Endothelial cell of umbilical vein (primary cell): ENCODE measurements around the gene ANKS1B. TPM values are rescaled to one million over a fixed set of nuclear protein-coding genes. Genes with fewer than 3 reads are reported as not detected.

Experiments used
- BruUV-seq: library from RNA; stranded (reverse); fragments of 400-500 nt; replicated peaks from 2 replicates; lab custom pipeline; 2021; lab: Mats Ljungman, UMichigan
- CTCF ChIA-PET: fragments of 300-600, 350-600 bp; sonication (Branson Sonifier 250); formaldehyde crosslinking; loops from one replicate; lab custom pipeline; 2021; ENCODE audit warnings: antibody characterized with exemption, inconsistent platforms; lab: Charles Lee
- POLR2A ChIA-PET: fragments of 300-600, 350-600 bp; sonication (Branson Sonifier 250); formaldehyde crosslinking; loops from one replicate; lab custom pipeline; 2021; ENCODE audit warnings: antibody characterized with exemption, inconsistent platforms; lab: Charles Lee
- DNase-seq: peaks from one replicate; pipeline ENCODE4 v3.0.0-alpha.2; 2011; ENCODE audit warnings: low read depth, low spot score
- FAIRE-seq: peaks from 2 replicates; lab custom pipeline; 2011; peaks lifted over from hg19 to GRCh38; lab: Jason Lieb, UNC
- H2AFZ ChIP-seq: 2 replicates; pipeline ENCODE4 v1.6.0; 2012; ENCODE audit warnings: low read depth, low read length, control low read depth, inconsistent platforms
- H3K27ac ChIP-seq: 2 replicates; pipeline ENCODE4 v1.5.1; 2011; ENCODE audit warnings: low read depth, mild to moderate bottlenecking, control low read depth, low read length, moderate library complexity; ENCODE audit not compliant: insufficient read depth
- H3K27me3 ChIP-seq, 2 experiments: 2 replicates each; pipeline versions ENCODE4 v1.6.0 to v1.6.1; 2011; ENCODE audit warnings: low read length in 2 of 2, mixed read lengths in 1 of 2; ENCODE audit not compliant: control insufficient read depth in 2 of 2, insufficient read depth in 2 of 2
- H3K36me3 ChIP-seq, 2 experiments: 2 replicates in 1 of 2; 3 replicates in 1 of 2; pipeline ENCODE4 v1.5.1; 2011; ENCODE audit warnings: low read length in 2 of 2, mild to moderate bottlenecking in 1 of 2, moderate library complexity in 1 of 2; ENCODE audit not compliant: control insufficient read depth in 2 of 2, insufficient read depth in 2 of 2; ENCODE audit errors: extremely low read depth in 1 of 2
- H3K4me1 ChIP-seq: 3 replicates; pipeline ENCODE4 v1.5.1; 2011; ENCODE audit warnings: mild to moderate bottlenecking, low read length; ENCODE audit not compliant: control insufficient read depth, insufficient read depth; ENCODE audit errors: extremely low read depth
- H3K4me2 ChIP-seq: 2 replicates; pipeline ENCODE4 v1.6.1; 2011; ENCODE audit warnings: low read length, control low read depth, mixed read lengths; ENCODE audit not compliant: insufficient read depth
- H3K4me3 ChIP-seq, 3 experiments: fragments of 200-600 bp in 1 of 3; sonication (generic), shearing (Covaris generic) in 1 of 3; replicated peaks in 1 of 3; 2 replicates each; pipeline ENCODE4 v1.5.1; 2011 to 2016; ENCODE audit warnings: control low read depth in 3 of 3, low read length in 3 of 3, mild to moderate bottlenecking in 2 of 3, inconsistent platforms in 1 of 3, low read depth in 1 of 3, moderate library complexity in 1 of 3; ENCODE audit not compliant: insufficient read depth in 1 of 3
- H3K79me2 ChIP-seq: 2 replicates; pipeline ENCODE4 v1.6.0; 2012; ENCODE audit warnings: low read length, inconsistent platforms; ENCODE audit not compliant: control insufficient read depth, insufficient read depth
- H3K9ac ChIP-seq: replicated peaks from 2 replicates; pipeline ENCODE3; 2011; ENCODE audit warnings: low read length, control low read depth; ENCODE audit not compliant: insufficient read depth; ENCODE audit errors: extremely low read depth
- H3K9me1 ChIP-seq: replicated peaks from 3 replicates; pipeline ENCODE4 v1.6.0; 2011; ENCODE audit warnings: mild to moderate bottlenecking, low read length; ENCODE audit not compliant: control insufficient read depth, insufficient read depth; ENCODE audit errors: extremely low read depth
- H3K9me3 ChIP-seq: replicated peaks from 2 replicates; pipeline ENCODE4 v1.5.1; 2012; ENCODE audit warnings: low read length, inconsistent platforms; ENCODE audit not compliant: control insufficient read depth, insufficient read depth
- H4K20me1 ChIP-seq: replicated peaks from 2 replicates; pipeline ENCODE3; 2011; ENCODE audit warnings: mild to moderate bottlenecking, low read length; ENCODE audit not compliant: control insufficient read depth, insufficient read depth; ENCODE audit errors: extremely low read depth
- EZH2 ChIP-seq: IDR thresholded peaks from 2 replicates; pipeline ENCODE4 v1.6.1; 2012; ENCODE audit warnings: borderline replicate concordance, low read depth, mild to moderate bottlenecking, moderate library complexity, low read length, inconsistent platforms; ENCODE audit not compliant: severe bottlenecking
- FOS ChIP-seq: IDR thresholded peaks from 2 replicates; pipeline ENCODE4 v1.6.1; 2011; ENCODE audit warnings: mild to moderate bottlenecking, low read length, moderate library complexity, borderline replicate concordance; ENCODE audit not compliant: insufficient read depth
- GATA2 ChIP-seq: IDR thresholded peaks from 2 replicates; pipeline ENCODE4 v1.7.0; 2011; ENCODE audit warnings: low read depth, mild to moderate bottlenecking, moderate library complexity, mixed read lengths, low read length; ENCODE audit not compliant: insufficient read length, insufficient read depth
- JUN ChIP-seq: IDR thresholded peaks from 2 replicates; pipeline ENCODE4 v1.6.1; 2011; ENCODE audit warnings: borderline replicate concordance, low read depth; ENCODE audit not compliant: insufficient read length, insufficient read depth
- MAX ChIP-seq: IDR thresholded peaks from 2 replicates; pipeline ENCODE4 v1.6.1; 2011; ENCODE audit not compliant: insufficient read depth, insufficient read length
- MYC ChIP-seq: IDR thresholded peaks from one replicate; pipeline ENCODE4 v1.6.1; 2011; ENCODE audit warnings: mild to moderate bottlenecking, low read depth, low read length
- POLR2A ChIP-seq: IDR thresholded peaks from 2 replicates; pipeline ENCODE4 v1.6.1; 2012; ENCODE audit warnings: low read depth, mild to moderate bottlenecking, control low read depth, low read length
- POLR2AphosphoS5 ChIP-seq: IDR thresholded peaks from 2 replicates; pipeline ENCODE4 v1.6.1; 2012; ENCODE audit warnings: low read depth, mild to moderate bottlenecking, control low read depth, low read length, moderate library complexity; ENCODE audit not compliant: insufficient read depth
- dilution Hi-C: fragments of 300-500 bp; cut with MboI; formaldehyde crosslinking; loops from one replicate; pipeline ENCODE4 v1.15.0; 2019; ENCODE audit warnings: low sequenced_read_pairs; ENCODE audit not compliant: extremely low pct_ligation_motif_present
- intact Hi-C: fragments of 100-400 bp; cut with micrococcal nuclease; formaldehyde crosslinking; loops from one replicate; pipeline ENCODE4 v1.10.0; 2022
- polyA plus RNA-seq, 4 experiments: library from polyadenylated mRNA; depleted of rRNA in 3 of 4; stranded (reverse) in 3 of 4; unstranded in 1 of 4; fragments of >200 nt; gene quantifications; 2 replicates each; pipeline versions ENCODE4 v1.2.1 to v1.2.3, GENCODE V29; 2011 to 2012; ENCODE audit warnings: missing spikeins in 1 of 4
- total RNA-seq: library from RNA; stranded (reverse); gene quantifications from 2 replicates; pipeline ENCODE4 v1.2.3, GENCODE V29; 2021
- TF ChIP-seq, protein P1 (sequence below), 2 donors: IDR thresholded peaks; 1 replicate in 1 of 2; 2 replicates in 1 of 2; pipeline ENCODE4 v1.5.1; 2011; ENCODE audit warnings: low read length in 2 of 2, mild to moderate bottlenecking in 2 of 2, moderate library complexity in 2 of 2, control low read depth in 1 of 2, inconsistent platforms in 1 of 2, low read depth in 1 of 2; ENCODE audit not compliant: insufficient read depth in 1 of 2; ENCODE audit errors: extremely low read depth in 1 of 2

The ANKS1B gene
- total and polyA plus RNA-seq, 2 donors (not counting 3 experiments of a cell fraction or from before 2014, with no cell fraction given) = 0.15 to 0.38 TPM

DNA sequence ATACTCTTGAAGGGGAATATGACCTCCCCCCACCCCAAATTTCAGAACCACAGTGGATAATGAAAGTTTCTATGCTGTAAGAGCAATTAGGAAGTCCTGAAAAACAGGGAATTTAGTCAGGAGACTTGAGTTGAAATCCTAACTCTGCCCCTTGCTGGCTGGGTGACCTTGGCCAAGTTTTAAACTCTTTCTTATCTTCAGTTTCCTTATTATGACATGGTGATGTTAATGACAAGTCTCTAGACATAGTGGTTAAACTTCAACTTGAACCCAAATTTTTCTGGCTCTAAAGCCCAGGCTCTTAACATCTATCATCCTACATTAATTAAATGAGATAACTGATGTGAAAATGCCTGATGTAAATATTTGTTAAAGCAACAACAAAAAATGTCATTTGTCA, 1013.8 kb downstream of the ANKS1B start:
- Histone ChIP-seq H3K27ac (no peak overlapping the region), H3K4me3 (no peak overlapping the region), H3K36me3 (no peaks in the 10 kb centered on the region), H3K4me2 (no peak overlapping the region), H4K20me1 (no peaks in the 10 kb centered on the region), H2AFZ (no peak overlapping the region), H3K4me1 (no peaks in the 10 kb centered on the region), H3K9ac (no peak overlapping the region), H3K27me3 (no peaks in the 10 kb centered on the region), H3K9me3 (no peaks in the 10 kb centered on the region), H3K9me1 (no peaks in the 10 kb centered on the region), H3K79me2 (no peaks in the 10 kb centered on the region)
- dilution Hi-C loops (no loop called here), intact Hi-C loops (no loop called here)
- BruUV-seq = no TSS peak
- no peak for TF ChIP-seq FOS
- no peak for TF ChIP-seq POLR2A
- no peak for TF ChIP-seq EZH2
- TF ChIP-seq MAX = no peak
- TF ChIP-seq MYC = no peak
- TF ChIP-seq POLR2AphosphoS5 = no peak
- TF ChIP-seq, protein P1, sequence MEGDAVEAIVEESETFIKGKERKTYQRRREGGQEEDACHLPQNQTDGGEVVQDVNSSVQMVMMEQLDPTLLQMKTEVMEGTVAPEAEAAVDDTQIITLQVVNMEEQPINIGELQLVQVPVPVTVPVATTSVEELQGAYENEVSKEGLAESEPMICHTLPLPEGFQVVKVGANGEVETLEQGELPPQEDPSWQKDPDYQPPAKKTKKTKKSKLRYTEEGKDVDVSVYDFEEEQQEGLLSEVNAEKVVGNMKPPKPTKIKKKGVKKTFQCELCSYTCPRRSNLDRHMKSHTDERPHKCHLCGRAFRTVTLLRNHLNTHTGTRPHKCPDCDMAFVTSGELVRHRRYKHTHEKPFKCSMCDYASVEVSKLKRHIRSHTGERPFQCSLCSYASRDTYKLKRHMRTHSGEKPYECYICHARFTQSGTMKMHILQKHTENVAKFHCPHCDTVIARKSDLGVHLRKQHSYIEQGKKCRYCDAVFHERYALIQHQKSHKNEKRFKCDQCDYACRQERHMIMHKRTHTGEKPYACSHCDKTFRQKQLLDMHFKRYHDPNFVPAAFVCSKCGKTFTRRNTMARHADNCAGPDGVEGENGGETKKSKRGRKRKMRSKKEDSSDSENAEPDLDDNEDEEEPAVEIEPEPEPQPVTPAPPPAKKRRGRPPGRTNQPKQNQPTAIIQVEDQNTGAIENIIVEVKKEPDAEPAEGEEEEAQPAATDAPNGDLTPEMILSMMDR (IDR thresholded peaks at IDR 0.05; ENCODE audit: extremely low read depth in 1 of 2, insufficient read depth in 1 of 2, low read depth in 1 of 2, low read length in 2 of 2) = no peak
- no peak for TF ChIP-seq JUN
- no peak for TF ChIP-seq GATA2
- no peak for FAIRE-seq
- CTCF ChIA-PET = no interaction called here
- POLR2A ChIA-PET = no interaction called here
- no peak for DNase-seq
